ENCODE data around the gene KCNJ1. TPM values are rescaled to one million over a fixed set of nuclear protein-coding genes. Genes with fewer than 3 reads are reported as not detected.

Gene KCNJ1
- total RNA-seq, 1 donor from 2014 or later = not detected

GRCh38 chr11:128807909-128808308 is 59.2 kb downstream of the KCNJ1 start:
- Histone ChIP-seq H3K4me1 (peaks cover 10% of the 10 kb centered on the region), H3K4me3 (no peak overlapping the region), H3K27me3 (ENCODE audit: low read depth) (no peaks in the 10 kb centered on the region), H3K36me3 (peaks cover 37% of the 10 kb centered on the region), H3K9me3 (replicated peaks) (no peaks in the 10 kb centered on the region), H3K27ac (replicated peaks) (no peak overlapping the region)
- no peak for DNase-seq
- TF ChIP-seq CTCF (IDR thresholded peaks at IDR 0.05; ENCODE audit: borderline replicate concordance) = no peak
- intact Hi-C loops (cut with micrococcal nuclease) = no loop called here

DNA sequence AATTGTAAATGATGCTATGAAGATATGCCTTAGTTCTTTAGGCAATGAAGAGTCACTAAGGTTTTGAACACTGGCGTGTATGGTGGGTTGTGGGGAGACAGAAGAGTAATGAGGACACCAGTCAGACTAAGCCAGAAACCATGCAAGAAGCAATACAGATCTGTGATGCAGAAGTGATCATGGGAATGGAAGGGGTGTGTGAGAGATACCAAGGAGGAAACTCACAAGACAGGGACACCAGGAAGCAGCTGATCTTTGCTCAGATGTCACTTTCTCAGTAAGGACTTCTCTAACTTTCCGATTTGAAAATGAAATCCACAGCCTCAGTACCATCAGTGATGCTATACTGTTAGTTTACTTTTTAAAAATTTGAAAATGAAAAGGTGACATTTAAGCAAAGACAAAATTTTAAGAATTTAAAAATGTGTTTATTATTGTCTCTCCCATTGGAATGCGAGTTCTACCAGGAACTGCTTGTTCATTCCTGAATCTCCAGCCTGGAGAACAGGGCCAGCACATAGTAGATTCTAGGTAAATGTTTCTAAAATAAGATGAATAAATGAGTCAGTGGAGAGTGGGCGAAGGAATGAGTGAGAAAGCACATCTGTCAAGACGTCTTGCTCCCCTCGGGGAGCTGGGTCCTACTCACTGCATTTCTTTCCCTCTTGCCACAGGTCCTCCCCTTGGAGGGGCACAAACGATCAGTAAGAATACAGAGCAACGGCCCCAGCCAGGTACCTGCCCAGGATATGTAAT is 60.4 kb downstream of the KCNJ1 start:
- DNase-seq = no peak
- H3K9me3 ChIP-seq (replicated peaks) = no peaks in the 10 kb centered on the region
- H3K27me3 ChIP-seq (ENCODE audit: low read depth) = no peaks in the 10 kb centered on the region
- no peak overlapping the region for H3K4me3 ChIP-seq
- H3K36me3 ChIP-seq = peaks cover 37% of the 10 kb centered on the region
- no peak for TF ChIP-seq CTCF (IDR thresholded peaks at IDR 0.05; ENCODE audit: borderline replicate concordance)
- H3K27ac ChIP-seq (replicated peaks) = no peak overlapping the region
- intact Hi-C loops (cut with micrococcal nuclease) = no loop called here
- H3K4me1 ChIP-seq = peaks cover 22% of the 10 kb centered on the region

DNA sequence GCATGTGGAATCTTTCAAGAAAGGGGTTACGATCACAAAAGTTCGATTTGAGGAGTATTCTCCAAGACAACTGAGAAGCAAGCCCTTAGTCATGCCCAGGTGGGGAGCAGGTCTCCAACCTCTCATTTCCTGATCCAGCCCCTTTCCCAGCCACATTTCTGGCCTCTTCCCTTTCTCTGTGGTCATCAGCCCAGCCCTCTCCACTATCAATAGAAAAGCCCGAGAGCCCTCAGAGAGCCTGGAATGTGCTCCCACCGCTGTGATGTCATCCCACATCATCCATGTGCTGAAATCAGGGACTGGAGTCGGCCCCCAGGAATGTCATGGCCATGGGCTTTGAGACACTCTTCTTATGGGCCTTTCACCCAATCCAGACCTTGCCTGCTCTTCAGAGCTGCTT is 62.6 kb downstream of the KCNJ1 start:
- Histone ChIP-seq H3K4me3 (no peak overlapping the region), H3K27me3 (ENCODE audit: low read depth) (no peaks in the 10 kb centered on the region), H3K4me1 (peaks cover 24% of the 10 kb centered on the region), H3K27ac (replicated peaks) (no peak overlapping the region), H3K36me3 (peaks cover 19% of the 10 kb centered on the region), H3K9me3 (replicated peaks) (no peaks in the 10 kb centered on the region)
- DNase-seq = no peak
- TF ChIP-seq CTCF (IDR thresholded peaks at IDR 0.05; ENCODE audit: borderline replicate concordance) = no peak
- intact Hi-C loops (cut with micrococcal nuclease) = no loop called here

- intact Hi-C loops (cut with micrococcal nuclease) = no loop called here
- no peak overlapping the region for H3K4me3 ChIP-seq
- no peak overlapping the region for H3K27ac ChIP-seq (replicated peaks)
- TF ChIP-seq CTCF (IDR thresholded peaks at IDR 0.05; ENCODE audit: borderline replicate concordance) = no peak
- H3K9me3 ChIP-seq (replicated peaks) = no peaks in the 10 kb centered on the region
- peaks cover 16% of the 10 kb centered on the region for H3K36me3 ChIP-seq
- H3K4me1 ChIP-seq = peaks cover 24% of the 10 kb centered on the region
- no peaks in the 10 kb centered on the region for H3K27me3 ChIP-seq (ENCODE audit: low read depth)
- no peak for DNase-seq
Observed at GRCh38 chr11:128803449-128804245, 63.4 kb downstream of the KCNJ1 start.

DNA sequence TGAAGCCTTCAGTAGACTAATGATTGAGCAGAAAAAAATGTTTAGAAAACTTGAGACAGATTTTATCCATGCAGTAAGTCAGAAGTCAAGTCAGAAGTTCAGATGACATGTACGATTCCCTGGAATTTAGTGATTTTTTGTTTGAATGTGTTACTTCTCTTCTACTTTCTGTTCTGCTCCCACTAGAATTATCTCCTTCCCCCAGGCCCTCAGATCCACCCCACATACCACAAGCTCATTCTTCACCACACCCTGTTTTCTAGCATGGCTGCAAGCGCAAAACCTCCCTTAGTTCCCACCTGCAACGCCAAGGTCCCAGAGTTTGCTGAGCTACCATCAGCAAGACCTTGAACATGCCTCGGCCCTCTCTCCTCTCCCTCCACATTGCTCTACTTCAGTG is 64.1 kb downstream of the KCNJ1 start:
- peaks cover 19% of the 10 kb centered on the region for H3K36me3 ChIP-seq
- H3K4me3 ChIP-seq = no peak overlapping the region
- H3K9me3 ChIP-seq (replicated peaks) = no peaks in the 10 kb centered on the region
- DNase-seq = no peak
- intact Hi-C loops (cut with micrococcal nuclease) = no loop called here
- no peak overlapping the region for H3K27ac ChIP-seq (replicated peaks)
- H3K4me1 ChIP-seq = peaks cover 24% of the 10 kb centered on the region
- H3K27me3 ChIP-seq (ENCODE audit: low read depth) = no peaks in the 10 kb centered on the region
- TF ChIP-seq CTCF (IDR thresholded peaks at IDR 0.05; ENCODE audit: borderline replicate concordance) = no peak
